Activated CD4-positive, alpha-beta T cell treated with anti-CD3 and anti-CD28 coated beads, Interleukin-2, Interleukin-6, amounts not matched to agents 100 ng/mL and 50 ng/mL, durations not matched to agents 16 hours and 8 hours (primary cell): ENCODE results near the gene ISLR.

Experiments used
- DNase-seq: peaks from one replicate; pipeline ENCODE4 v3.0.0-alpha.2; 2020

Gene ISLR

GRCh38 chr15:74197176-74197965 is 23.9 kb downstream of the ISLR start:
- no peak for DNase-seq

- DNase-seq = no peak
Measured at GRCh38 chr15:74199297-74199652, 25.8 kb downstream of the ISLR start.

GRCh38 chr15:74200412-74200815 is 26.9 kb downstream of the ISLR start:
- DNase-seq = no peak

GRCh38 chr15:74200871-74201419 is 27.4 kb downstream of the ISLR start:
- no peak for DNase-seq

GRCh38 chr15:74201710-74202420 is 28.4 kb downstream of the ISLR start:
- no peak for DNase-seq

GRCh38 chr15:74202452-74203401 is 29.2 kb downstream of the ISLR start, which contains the start of gene STRA6:
TSS of gene STRA6 (minus strand) at chr15:74202787. CDS start at chr15:74202267, 520 bp downstream.
- no peak for DNase-seq

GRCh38 chr15:74203914-74204431 is 30.5 kb downstream of the ISLR start:
- DNase-seq = no peak

GRCh38 chr15:74205582-74205947 is 32.1 kb downstream of the ISLR start:
- no peak for DNase-seq

GRCh38 chr15:74206801-74207281 is 33.3 kb downstream of the ISLR start:
- no peak for DNase-seq

GRCh38 chr15:74207652-74208440 is 34.3 kb downstream of the ISLR start:
- DNase-seq = no peak

- no peak for DNase-seq
Measured at GRCh38 chr15:74208496-74208895, 35.0 kb downstream of the ISLR start.

GRCh38 chr15:74208901-74209559 is 35.5 kb downstream of the ISLR start:
- no peak for DNase-seq

GRCh38 chr15:74209560-74209958 is 36.0 kb downstream of the ISLR start:
- no peak for DNase-seq

GRCh38 chr15:74209997-74210671 is 36.6 kb downstream of the ISLR start:
- DNase-seq = no peak

- no peak for DNase-seq
Measured at GRCh38 chr15:74210729-74211128, 37.2 kb downstream of the ISLR start.

- no peak for DNase-seq
Measured at GRCh38 chr15:74211656-74212055, 38.1 kb downstream of the ISLR start.

- no peak for DNase-seq
Measured at GRCh38 chr15:74212494-74212893, 39.0 kb downstream of the ISLR start.

GRCh38 chr15:74213858-74214284 is 40.4 kb downstream of the ISLR start:
- DNase-seq = no peak

- DNase-seq = no peak
Measured at GRCh38 chr15:74214324-74215021, 41.0 kb downstream of the ISLR start.

GRCh38 chr15:74215958-74216357 is 42.4 kb downstream of the ISLR start:
- DNase-seq = no peak
